Endothelial cell of umbilical vein (primary cell): Measurements from ENCODE around the gene LRRC17. TPM values are rescaled to one million over a fixed set of nuclear protein-coding genes. Genes with fewer than 3 reads are reported as not detected.

Source experiments
- BruUV-seq: library from RNA; stranded (reverse); fragments of 400-500 nt; replicated peaks from 2 replicates; lab custom pipeline; 2021; lab: Mats Ljungman, UMichigan
- CTCF ChIA-PET: fragments of 300-600, 350-600 bp; sonication (Branson Sonifier 250); formaldehyde crosslinking; loops from one replicate; lab custom pipeline; 2021; ENCODE audit warnings: antibody characterized with exemption, inconsistent platforms; lab: Charles Lee
- POLR2A ChIA-PET: fragments of 300-600, 350-600 bp; sonication (Branson Sonifier 250); formaldehyde crosslinking; loops from one replicate; lab custom pipeline; 2021; ENCODE audit warnings: antibody characterized with exemption, inconsistent platforms; lab: Charles Lee
- DNase-seq: peaks from one replicate; pipeline ENCODE4 v3.0.0-alpha.2; 2011; ENCODE audit warnings: low read depth, low spot score
- FAIRE-seq: peaks from 2 replicates; lab custom pipeline; 2011; peaks lifted over from hg19 to GRCh38; lab: Jason Lieb, UNC
- H2AFZ ChIP-seq: 2 replicates; pipeline ENCODE4 v1.6.0; 2012; ENCODE audit warnings: low read depth, low read length, control low read depth, inconsistent platforms
- H3K27ac ChIP-seq: 2 replicates; pipeline ENCODE4 v1.5.1; 2011; ENCODE audit warnings: low read depth, mild to moderate bottlenecking, control low read depth, low read length, moderate library complexity; ENCODE audit not compliant: insufficient read depth
- H3K27me3 ChIP-seq, 2 experiments: 2 replicates each; pipeline versions ENCODE4 v1.6.0 to v1.6.1; 2011; ENCODE audit warnings: low read length in 2 of 2, mixed read lengths in 1 of 2; ENCODE audit not compliant: control insufficient read depth in 2 of 2, insufficient read depth in 2 of 2
- H3K36me3 ChIP-seq, 2 experiments: 2 replicates in 1 of 2; 3 replicates in 1 of 2; pipeline ENCODE4 v1.5.1; 2011; ENCODE audit warnings: low read length in 2 of 2, mild to moderate bottlenecking in 1 of 2, moderate library complexity in 1 of 2; ENCODE audit not compliant: control insufficient read depth in 2 of 2, insufficient read depth in 2 of 2; ENCODE audit errors: extremely low read depth in 1 of 2
- H3K4me1 ChIP-seq: 3 replicates; pipeline ENCODE4 v1.5.1; 2011; ENCODE audit warnings: mild to moderate bottlenecking, low read length; ENCODE audit not compliant: control insufficient read depth, insufficient read depth; ENCODE audit errors: extremely low read depth
- H3K4me2 ChIP-seq: 2 replicates; pipeline ENCODE4 v1.6.1; 2011; ENCODE audit warnings: low read length, control low read depth, mixed read lengths; ENCODE audit not compliant: insufficient read depth
- H3K4me3 ChIP-seq, 3 experiments: fragments of 200-600 bp in 1 of 3; sonication (generic), shearing (Covaris generic) in 1 of 3; replicated peaks in 1 of 3; 2 replicates each; pipeline ENCODE4 v1.5.1; 2011 to 2016; ENCODE audit warnings: control low read depth in 3 of 3, low read length in 3 of 3, mild to moderate bottlenecking in 2 of 3, inconsistent platforms in 1 of 3, low read depth in 1 of 3, moderate library complexity in 1 of 3; ENCODE audit not compliant: insufficient read depth in 1 of 3
- H3K79me2 ChIP-seq: 2 replicates; pipeline ENCODE4 v1.6.0; 2012; ENCODE audit warnings: low read length, inconsistent platforms; ENCODE audit not compliant: control insufficient read depth, insufficient read depth
- H3K9ac ChIP-seq: replicated peaks from 2 replicates; pipeline ENCODE3; 2011; ENCODE audit warnings: low read length, control low read depth; ENCODE audit not compliant: insufficient read depth; ENCODE audit errors: extremely low read depth
- H3K9me1 ChIP-seq: replicated peaks from 3 replicates; pipeline ENCODE4 v1.6.0; 2011; ENCODE audit warnings: mild to moderate bottlenecking, low read length; ENCODE audit not compliant: control insufficient read depth, insufficient read depth; ENCODE audit errors: extremely low read depth
- H3K9me3 ChIP-seq: replicated peaks from 2 replicates; pipeline ENCODE4 v1.5.1; 2012; ENCODE audit warnings: low read length, inconsistent platforms; ENCODE audit not compliant: control insufficient read depth, insufficient read depth
- H4K20me1 ChIP-seq: replicated peaks from 2 replicates; pipeline ENCODE3; 2011; ENCODE audit warnings: mild to moderate bottlenecking, low read length; ENCODE audit not compliant: control insufficient read depth, insufficient read depth; ENCODE audit errors: extremely low read depth
- EZH2 ChIP-seq: IDR thresholded peaks from 2 replicates; pipeline ENCODE4 v1.6.1; 2012; ENCODE audit warnings: borderline replicate concordance, low read depth, mild to moderate bottlenecking, moderate library complexity, low read length, inconsistent platforms; ENCODE audit not compliant: severe bottlenecking
- FOS ChIP-seq: IDR thresholded peaks from 2 replicates; pipeline ENCODE4 v1.6.1; 2011; ENCODE audit warnings: mild to moderate bottlenecking, low read length, moderate library complexity, borderline replicate concordance; ENCODE audit not compliant: insufficient read depth
- GATA2 ChIP-seq: IDR thresholded peaks from 2 replicates; pipeline ENCODE4 v1.7.0; 2011; ENCODE audit warnings: low read depth, mild to moderate bottlenecking, moderate library complexity, mixed read lengths, low read length; ENCODE audit not compliant: insufficient read length, insufficient read depth
- JUN ChIP-seq: IDR thresholded peaks from 2 replicates; pipeline ENCODE4 v1.6.1; 2011; ENCODE audit warnings: borderline replicate concordance, low read depth; ENCODE audit not compliant: insufficient read length, insufficient read depth
- MYC ChIP-seq: IDR thresholded peaks from one replicate; pipeline ENCODE4 v1.6.1; 2011; ENCODE audit warnings: mild to moderate bottlenecking, low read depth, low read length
- POLR2A ChIP-seq: IDR thresholded peaks from 2 replicates; pipeline ENCODE4 v1.6.1; 2012; ENCODE audit warnings: low read depth, mild to moderate bottlenecking, control low read depth, low read length
- POLR2AphosphoS5 ChIP-seq: IDR thresholded peaks from 2 replicates; pipeline ENCODE4 v1.6.1; 2012; ENCODE audit warnings: low read depth, mild to moderate bottlenecking, control low read depth, low read length, moderate library complexity; ENCODE audit not compliant: insufficient read depth
- dilution Hi-C: fragments of 300-500 bp; cut with MboI; formaldehyde crosslinking; loops from one replicate; pipeline ENCODE4 v1.15.0; 2019; ENCODE audit warnings: low sequenced_read_pairs; ENCODE audit not compliant: extremely low pct_ligation_motif_present
- intact Hi-C: fragments of 100-400 bp; cut with micrococcal nuclease; formaldehyde crosslinking; loops from one replicate; pipeline ENCODE4 v1.10.0; 2022
- polyA plus RNA-seq, 4 experiments: library from polyadenylated mRNA; depleted of rRNA in 3 of 4; stranded (reverse) in 3 of 4; unstranded in 1 of 4; fragments of >200 nt; gene quantifications; 2 replicates each; pipeline versions ENCODE4 v1.2.1 to v1.2.3, GENCODE V29; 2011 to 2012; ENCODE audit warnings: missing spikeins in 1 of 4
- total RNA-seq: library from RNA; stranded (reverse); gene quantifications from 2 replicates; pipeline ENCODE4 v1.2.3, GENCODE V29; 2021
- TF ChIP-seq, protein P1 (sequence below), 2 donors: IDR thresholded peaks; 1 replicate in 1 of 2; 2 replicates in 1 of 2; pipeline ENCODE4 v1.5.1; 2011; ENCODE audit warnings: low read length in 2 of 2, mild to moderate bottlenecking in 2 of 2, moderate library complexity in 2 of 2, control low read depth in 1 of 2, inconsistent platforms in 1 of 2, low read depth in 1 of 2; ENCODE audit not compliant: insufficient read depth in 1 of 2; ENCODE audit errors: extremely low read depth in 1 of 2
- TF ChIP-seq, protein P2 (sequence below): IDR thresholded peaks from 2 replicates; pipeline ENCODE4 v1.6.1; 2011; ENCODE audit not compliant: insufficient read depth, insufficient read length

The LRRC17 gene
- total and polyA plus RNA-seq, 2 donors (not counting 3 experiments of a cell fraction or from before 2014, with no cell fraction given) = 22.7 to 33.7 TPM

DNA sequence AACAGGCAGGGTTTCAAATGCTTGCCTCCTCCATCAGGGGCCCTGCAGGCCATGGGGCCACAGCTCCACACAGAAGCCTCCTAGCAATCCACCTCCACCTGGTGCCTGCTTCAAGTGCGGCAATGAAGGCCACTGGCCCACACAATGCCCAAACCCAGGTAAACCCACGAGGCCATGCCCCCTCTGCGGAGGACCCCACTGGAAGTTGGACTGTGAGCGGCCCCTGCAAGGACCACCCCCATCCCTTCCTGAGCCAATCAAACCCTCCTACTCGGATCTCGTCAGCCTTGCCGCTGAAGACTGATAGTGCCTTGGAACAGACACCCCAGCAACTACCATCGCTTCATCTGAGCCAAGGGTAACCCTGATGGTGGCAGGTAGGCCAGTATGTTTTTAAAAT lies 63.1 kb downstream of the LRRC17 start:
- intact Hi-C loops (no loop called here), dilution Hi-C loops (no loop called here)
- Histone ChIP-seq H2AFZ (no peak overlapping the region), H3K9ac (no peak overlapping the region), H3K27me3 (no peaks in the 10 kb centered on the region), H3K4me1 (peaks cover 19% of the 10 kb centered on the region), H3K9me3 (no peaks in the 10 kb centered on the region), H3K79me2 (peaks cover 2% of the 10 kb centered on the region), H3K4me2 (no peak overlapping the region), H3K9me1 (no peaks in the 10 kb centered on the region), H3K36me3 (no peaks in the 10 kb centered on the region), H4K20me1 (no peaks in the 10 kb centered on the region), H3K27ac (no peak overlapping the region), H3K4me3 (no peak overlapping the region)
- TF ChIP-seq EZH2 = no peak
- no peak for TF ChIP-seq GATA2
- TF ChIP-seq POLR2AphosphoS5 = no peak
- no peak for TF ChIP-seq POLR2A
- TF ChIP-seq JUN = no peak
- TF ChIP-seq, protein P1, sequence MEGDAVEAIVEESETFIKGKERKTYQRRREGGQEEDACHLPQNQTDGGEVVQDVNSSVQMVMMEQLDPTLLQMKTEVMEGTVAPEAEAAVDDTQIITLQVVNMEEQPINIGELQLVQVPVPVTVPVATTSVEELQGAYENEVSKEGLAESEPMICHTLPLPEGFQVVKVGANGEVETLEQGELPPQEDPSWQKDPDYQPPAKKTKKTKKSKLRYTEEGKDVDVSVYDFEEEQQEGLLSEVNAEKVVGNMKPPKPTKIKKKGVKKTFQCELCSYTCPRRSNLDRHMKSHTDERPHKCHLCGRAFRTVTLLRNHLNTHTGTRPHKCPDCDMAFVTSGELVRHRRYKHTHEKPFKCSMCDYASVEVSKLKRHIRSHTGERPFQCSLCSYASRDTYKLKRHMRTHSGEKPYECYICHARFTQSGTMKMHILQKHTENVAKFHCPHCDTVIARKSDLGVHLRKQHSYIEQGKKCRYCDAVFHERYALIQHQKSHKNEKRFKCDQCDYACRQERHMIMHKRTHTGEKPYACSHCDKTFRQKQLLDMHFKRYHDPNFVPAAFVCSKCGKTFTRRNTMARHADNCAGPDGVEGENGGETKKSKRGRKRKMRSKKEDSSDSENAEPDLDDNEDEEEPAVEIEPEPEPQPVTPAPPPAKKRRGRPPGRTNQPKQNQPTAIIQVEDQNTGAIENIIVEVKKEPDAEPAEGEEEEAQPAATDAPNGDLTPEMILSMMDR (IDR thresholded peaks at IDR 0.05; ENCODE audit: extremely low read depth in 1 of 2, insufficient read depth in 1 of 2, low read depth in 1 of 2, low read length in 2 of 2) = no peak
- no peak for TF ChIP-seq MYC
- TF ChIP-seq, protein P2, sequence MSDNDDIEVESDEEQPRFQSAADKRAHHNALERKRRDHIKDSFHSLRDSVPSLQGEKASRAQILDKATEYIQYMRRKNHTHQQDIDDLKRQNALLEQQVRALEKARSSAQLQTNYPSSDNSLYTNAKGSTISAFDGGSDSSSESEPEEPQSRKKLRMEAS = no peak
- TF ChIP-seq FOS = no peak
- ChIA-PET POLR2A (no interaction called here), CTCF (no interaction called here)
- BruUV-seq = no TSS peak
- DNase-seq = no peak
- FAIRE-seq = no peak
